Activated CD4-positive, alpha-beta memory T cell treated with anti-CD3 and anti-CD28 coated beads, Interleukin-2, amount 10 ng/mL, durations not matched to agents 7 days and 5 days (primary cell): ENCODE measurements around the gene CRLF2. TPM values are rescaled to one million over a fixed set of nuclear protein-coding genes. Genes with fewer than 3 reads are reported as not detected.
A peak's percentile ranks its signal among the peaks of the same experiment; 100 is the strongest.
"Not testable (repeated sequence)": the region's sequence is repeated elsewhere in the genome, so short reads cannot be mapped to it uniquely, and the experiment has no call there.

ENCODE experiments used
- CTCF ChIA-PET: fragments of 350-600 bp; sonication (Branson Sonifier 250); formaldehyde crosslinking; loops from one replicate; lab custom pipeline; 2021; ENCODE audit warnings: antibody characterized with exemption, inconsistent platforms; lab: Charles Lee
- POLR2A ChIA-PET: fragments of 350-600 bp; sonication (Branson Sonifier 250); formaldehyde crosslinking; loops from one replicate; lab custom pipeline; 2021; ENCODE audit warnings: antibody characterized with exemption; lab: Charles Lee
- DNase-seq: peaks from one replicate; pipeline ENCODE4 v3.0.0-alpha.2; 2020
- H3K27ac Mint-ChIP-seq: one replicate; pipeline ENCODE4 v1.8.0; 2021; ENCODE audit warnings: mild to moderate bottlenecking, mixed read lengths
- H3K27me3 Mint-ChIP-seq: one replicate; pipeline ENCODE4 v1.8.0; 2021; ENCODE audit warnings: mixed read lengths
- H3K36me3 Mint-ChIP-seq: one replicate; pipeline ENCODE4 v1.8.0; 2021; ENCODE audit warnings: low read depth, mixed read lengths
- H3K4me1 Mint-ChIP-seq: one replicate; pipeline ENCODE4 v1.8.0; 2021; ENCODE audit warnings: mixed read lengths
- H3K4me3 Mint-ChIP-seq: one replicate; pipeline ENCODE4 v1.8.0; 2021; ENCODE audit warnings: mild to moderate bottlenecking, mixed read lengths
- H3K9me3 Mint-ChIP-seq: one replicate; pipeline ENCODE4 v1.8.0; 2021; ENCODE audit warnings: mixed read lengths
- total RNA-seq, 2 experiments: library from RNA; stranded (reverse); gene quantifications; one replicate each; pipeline ENCODE4 v1.2.3, GENCODE V29; 2021

Gene CRLF2
- total RNA-seq, 2 experiments from 2014 or later, result 5.9 to 6.8 TPM

DNA sequence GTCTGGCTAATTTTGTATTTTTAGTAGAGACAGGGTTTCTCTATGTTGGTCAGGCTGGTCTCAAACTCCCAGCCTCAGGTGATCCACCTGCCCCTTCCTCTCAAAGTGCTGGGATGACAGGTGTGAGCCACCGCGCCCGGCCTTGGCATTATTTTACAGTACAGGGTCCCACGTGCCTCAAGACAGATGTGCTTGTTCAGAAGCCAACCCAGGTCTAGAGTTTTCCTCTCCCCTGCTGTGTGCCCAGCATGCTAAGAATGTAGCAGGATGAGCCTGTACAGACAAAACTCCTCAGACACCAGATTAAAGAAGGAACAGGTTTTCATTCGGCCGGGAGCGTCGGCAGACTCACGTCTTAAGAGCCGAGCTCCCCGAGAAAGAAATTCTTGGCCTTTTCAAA, 42.2 kb downstream of the CRLF2 start:
- H3K4me3 Mint-ChIP-seq, result no peak overlapping the region
- no peaks in the 10 kb centered on the region for H3K9me3 Mint-ChIP-seq
- H3K4me1 Mint-ChIP-seq, result peaks cover 10% of the 10 kb centered on the region
- ChIA-PET POLR2A (no interaction called here), CTCF (no interaction called here)
- DNase-seq, result no peak
- no peaks in the 10 kb centered on the region for H3K36me3 Mint-ChIP-seq
- H3K27ac Mint-ChIP-seq, result no peak overlapping the region
- peaks cover 2% of the 10 kb centered on the region for H3K27me3 Mint-ChIP-seq

DNA sequence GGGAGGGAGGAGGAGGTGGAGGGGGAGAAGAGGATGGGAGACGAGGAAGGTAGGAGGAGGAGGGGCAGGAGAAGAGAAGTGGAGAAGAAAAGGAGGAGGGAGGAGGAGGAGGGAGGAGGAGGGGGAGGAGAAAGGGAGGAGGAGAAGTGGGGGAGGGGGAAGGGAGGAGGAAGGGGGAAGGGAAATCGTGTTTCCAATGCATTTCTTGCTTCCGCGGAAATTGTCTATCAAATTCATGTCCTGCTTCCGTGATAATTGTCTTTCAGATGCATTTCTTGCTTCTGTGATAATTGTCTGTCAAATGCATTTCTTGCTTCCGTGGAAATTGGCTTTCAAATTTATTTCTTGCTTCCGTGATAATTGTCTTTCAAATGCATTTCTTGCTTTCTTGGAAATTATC, 43.3 kb downstream of the CRLF2 start:
- H3K4me1 Mint-ChIP-seq, result peaks cover 10% of the 10 kb centered on the region
- H3K4me3 Mint-ChIP-seq, result no peak overlapping the region
- POLR2A ChIA-PET, result no interaction called here
- no peaks in the 10 kb centered on the region for H3K36me3 Mint-ChIP-seq
- no peak overlapping the region for H3K27ac Mint-ChIP-seq
- CTCF ChIA-PET, result no interaction called here
- DNase-seq, result no peak
- H3K27me3 Mint-ChIP-seq, result peaks cover 4% of the 10 kb centered on the region
- no peaks in the 10 kb centered on the region for H3K9me3 Mint-ChIP-seq

DNA sequence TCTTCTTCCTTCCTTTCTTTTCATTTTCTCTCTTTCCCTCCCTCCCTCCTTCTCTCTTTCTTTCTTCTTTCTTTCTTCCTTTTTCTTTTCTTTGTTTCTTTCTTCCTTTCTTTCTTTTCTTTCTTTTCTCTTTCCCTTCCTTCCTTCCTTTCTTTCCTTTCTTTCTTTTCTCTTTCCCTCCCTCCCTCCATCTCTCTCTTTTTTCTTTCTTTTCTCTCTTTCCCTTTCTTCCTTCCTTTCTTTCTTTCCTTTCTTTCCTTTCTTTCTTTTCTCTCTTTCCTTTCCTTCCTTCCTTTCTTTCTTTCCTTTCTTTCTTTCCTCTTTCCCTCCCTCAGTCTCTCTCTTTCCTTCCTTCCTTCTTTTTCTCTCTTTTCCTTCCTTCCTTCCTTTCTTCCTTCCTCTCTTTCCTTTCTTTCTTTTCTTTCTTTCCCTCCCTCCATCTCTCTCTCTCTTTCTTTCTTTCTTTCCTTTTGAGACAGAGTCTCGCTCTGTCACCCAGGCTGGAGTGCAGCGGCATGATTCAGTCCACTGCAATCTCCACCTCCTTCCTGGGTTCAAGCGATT, 44.4 kb downstream of the CRLF2 start:
- no peak overlapping the region for H3K4me3 Mint-ChIP-seq
- H3K27me3 Mint-ChIP-seq, result peaks cover 7% of the 10 kb centered on the region
- H3K4me1 Mint-ChIP-seq, result peaks cover 10% of the 10 kb centered on the region
- DNase-seq, result no peak
- no peaks in the 10 kb centered on the region for H3K9me3 Mint-ChIP-seq
- CTCF ChIA-PET, result no interaction called here
- H3K27ac Mint-ChIP-seq, result no peak overlapping the region
- no peaks in the 10 kb centered on the region for H3K36me3 Mint-ChIP-seq
- POLR2A ChIA-PET, result no interaction called here

DNA sequence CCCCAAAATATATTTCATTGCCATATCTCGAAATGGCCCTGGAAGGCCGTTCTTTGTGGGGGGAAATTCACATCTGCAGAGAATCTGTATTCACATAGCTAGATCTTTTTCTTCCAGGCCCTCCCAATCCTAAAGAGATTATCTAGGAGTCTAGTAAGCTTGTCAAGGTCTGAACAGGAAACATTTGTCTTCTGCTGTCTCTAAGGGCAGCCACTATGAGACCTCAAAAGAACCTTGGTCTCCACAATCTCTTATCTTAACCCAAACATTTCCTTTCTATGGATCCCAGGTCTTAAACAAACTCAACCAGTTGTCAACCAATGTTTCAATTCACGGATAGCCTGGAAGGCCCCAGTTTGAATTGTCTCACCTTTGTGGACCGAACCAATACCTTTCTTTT, 45.0 kb downstream of the CRLF2 start:
- ChIA-PET CTCF (no interaction called here), POLR2A (no interaction called here)
- Mint-ChIP-seq H3K4me3 (no peak overlapping the region), H3K27ac (no peak overlapping the region), H3K4me1 (peaks cover 10% of the 10 kb centered on the region), H3K36me3 (no peaks in the 10 kb centered on the region), H3K27me3 (peaks cover 7% of the 10 kb centered on the region), H3K9me3 (no peaks in the 10 kb centered on the region)
- DNase-seq, result no peak

DNA sequence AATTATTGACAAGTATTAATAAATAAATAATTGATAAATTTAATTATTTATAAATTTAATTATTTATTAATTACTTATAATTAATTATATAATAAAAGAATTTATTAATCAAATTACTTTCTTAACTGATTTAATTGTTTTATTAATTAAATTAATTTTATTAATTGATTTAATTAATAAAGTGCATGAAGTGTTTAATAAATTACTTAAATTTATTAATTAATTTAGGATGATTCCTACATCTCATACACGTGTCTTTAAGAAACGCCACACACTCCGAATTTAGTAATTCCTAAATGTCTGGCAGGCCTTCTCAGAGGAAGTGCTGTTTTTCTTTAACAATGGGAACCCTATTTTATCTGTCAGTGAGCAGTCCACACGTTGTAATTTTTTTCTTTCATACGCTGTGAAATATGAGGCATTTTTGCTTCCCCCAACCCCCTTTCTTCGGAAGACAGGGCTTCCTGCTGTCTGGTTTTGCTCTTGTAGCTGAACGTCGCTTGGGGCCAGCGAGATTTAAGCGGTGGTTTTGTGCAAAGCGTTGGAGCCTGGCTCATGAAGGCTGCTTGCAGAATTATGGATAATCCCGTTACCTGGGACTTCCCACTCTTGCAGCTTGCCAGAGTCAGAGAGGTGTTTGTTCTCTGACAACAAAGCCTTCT, 46.8 kb downstream of the CRLF2 start:
- Mint-ChIP-seq H3K4me3 (peak overlapping the region; percentile 18), H3K27ac (peak overlapping the region; percentile 53)
- DNase-seq, result no peak

DNA sequence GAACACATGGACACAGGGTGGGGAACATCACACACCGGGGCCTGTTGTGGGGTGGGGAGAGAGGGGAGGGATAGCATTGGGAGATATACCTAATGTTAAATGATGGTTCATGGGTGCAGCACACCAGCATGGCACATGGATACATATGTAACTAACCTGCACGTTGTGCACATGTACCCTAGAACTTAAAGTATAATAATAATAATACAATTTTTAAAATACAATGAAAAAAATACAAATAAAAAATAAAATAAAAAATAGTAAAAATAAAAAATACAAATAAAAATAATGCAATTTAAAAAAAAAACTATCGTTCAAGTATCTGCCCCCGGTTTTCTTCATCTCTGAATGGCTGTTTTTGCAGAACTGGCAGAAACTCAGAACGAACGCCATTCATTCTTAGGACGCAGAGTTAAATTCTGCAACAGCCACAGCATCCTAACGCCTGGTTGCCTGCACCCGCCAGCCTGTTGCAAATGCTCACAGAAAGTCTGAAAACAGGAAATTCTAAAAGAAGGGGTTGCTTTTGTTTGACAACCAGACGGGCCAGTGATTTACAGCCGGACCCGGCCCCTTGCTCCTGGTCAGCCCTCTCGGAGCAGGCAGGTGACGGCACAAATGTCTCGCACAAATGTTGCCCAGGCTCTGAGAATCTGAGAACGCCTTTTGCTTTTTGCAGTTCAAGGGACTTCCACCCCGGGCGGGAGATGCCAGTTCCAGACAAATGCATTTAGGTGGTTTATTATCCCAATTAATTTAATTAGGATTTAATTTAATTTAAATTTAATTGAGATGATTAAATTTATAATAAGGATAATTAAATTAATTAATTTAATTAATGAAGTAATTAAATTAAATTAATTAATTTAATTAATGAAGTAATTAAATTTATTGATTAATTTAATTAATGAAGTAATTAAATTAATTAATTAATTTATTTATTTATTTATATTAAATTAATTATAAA, 47.8 kb downstream of the CRLF2 start:
- Mint-ChIP-seq H3K27me3 (peaks cover 7% of the 10 kb centered on the region), H3K36me3 (peaks cover 4% of the 10 kb centered on the region), H3K4me3 (no peak overlapping the region), H3K27ac (no peak overlapping the region), H3K4me1 (peaks cover 10% of the 10 kb centered on the region), H3K9me3 (peaks cover 10% of the 10 kb centered on the region)
- POLR2A ChIA-PET, result no interaction called here
- no peak for DNase-seq
- CTCF ChIA-PET, result no interaction called here

More for the DNA sequence above, 46.8 kb downstream of the CRLF2 start:
- POLR2A ChIA-PET, result no interaction called here
- CTCF ChIA-PET, result no interaction called here
- Mint-ChIP-seq H3K36me3 (peaks cover 1% of the 10 kb centered on the region), H3K27me3 (peaks cover 7% of the 10 kb centered on the region), H3K9me3 (peaks cover 2% of the 10 kb centered on the region), H3K4me1 (peaks cover 10% of the 10 kb centered on the region)

DNA sequence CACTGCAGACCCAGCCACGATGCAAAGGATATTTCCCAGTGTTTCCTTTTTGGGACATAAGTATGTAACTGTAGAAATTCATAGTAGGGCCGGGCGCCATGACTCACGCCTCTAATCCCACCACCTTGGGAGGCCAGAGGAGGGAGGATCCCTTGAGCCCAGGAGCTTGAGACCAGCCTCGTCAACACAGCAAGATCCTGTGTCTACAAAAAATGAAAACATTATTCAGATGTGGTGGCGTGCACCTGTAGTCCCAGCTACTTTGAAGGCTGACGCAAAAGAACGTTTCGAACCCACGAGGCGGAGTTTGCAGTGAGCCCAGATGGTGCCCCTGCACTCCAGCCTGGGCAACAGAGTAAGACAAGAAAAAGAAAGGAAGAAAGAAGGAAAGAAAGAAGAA, 49.2 kb downstream of the CRLF2 start:
- Mint-ChIP-seq H3K4me3 (no peak overlapping the region), H3K9me3 (peaks cover 14% of the 10 kb centered on the region), H3K27me3 (peaks cover 5% of the 10 kb centered on the region), H3K27ac (no peak overlapping the region), H3K36me3 (peaks cover 8% of the 10 kb centered on the region), H3K4me1 (peaks cover 12% of the 10 kb centered on the region)
- DNase-seq, result no peak
- POLR2A ChIA-PET, result no interaction called here
- CTCF ChIA-PET, result no interaction called here

DNA sequence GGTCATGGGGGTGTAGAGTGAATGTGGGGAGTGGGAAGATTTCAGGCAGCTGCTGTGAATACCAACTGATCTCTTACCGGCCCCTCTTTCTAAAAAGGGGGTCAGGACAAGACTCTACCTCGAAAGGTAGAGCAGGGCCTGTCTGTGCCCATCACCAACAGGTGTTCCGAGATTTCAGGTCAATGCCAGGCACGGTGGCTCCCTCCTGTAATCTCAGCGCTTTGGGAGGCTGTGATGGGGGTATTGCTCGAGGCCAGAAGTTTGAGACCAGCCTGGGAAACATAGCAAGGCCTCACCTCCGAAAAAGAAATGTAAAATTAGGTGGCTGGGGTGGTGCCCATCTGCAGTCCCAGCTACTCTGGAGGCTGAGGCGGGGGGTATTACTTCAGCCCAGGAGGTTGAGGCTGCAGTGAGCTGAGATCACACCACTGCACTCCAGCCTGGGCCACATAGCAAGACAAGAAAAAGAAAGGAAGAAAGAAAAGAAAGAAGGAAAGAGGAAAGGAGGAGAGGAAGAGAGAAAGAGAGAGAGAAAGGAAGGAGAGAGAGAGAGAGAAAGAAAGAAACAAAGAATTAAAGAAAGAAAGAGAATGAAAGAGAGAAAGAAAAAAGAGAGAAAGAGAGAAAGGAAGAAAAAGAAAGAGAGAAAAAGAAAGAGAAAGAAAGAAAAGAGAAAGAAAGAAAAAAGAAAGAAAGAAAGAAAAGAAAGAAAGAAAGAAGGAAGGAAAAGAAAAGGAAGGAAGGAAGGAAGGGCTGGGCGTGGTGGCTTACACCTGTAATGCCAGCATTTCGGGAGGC, 50.1 kb downstream of the CRLF2 start:
- H3K4me3 Mint-ChIP-seq, result no peak overlapping the region
- peaks cover 5% of the 10 kb centered on the region for H3K27me3 Mint-ChIP-seq
- ChIA-PET CTCF (no interaction called here), POLR2A (no interaction called here)
- peaks cover 8% of the 10 kb centered on the region for H3K36me3 Mint-ChIP-seq
- no peak for DNase-seq
- peaks cover 14% of the 10 kb centered on the region for H3K9me3 Mint-ChIP-seq
- H3K4me1 Mint-ChIP-seq, result peaks cover 6% of the 10 kb centered on the region
- H3K27ac Mint-ChIP-seq, result no peak overlapping the region

DNA sequence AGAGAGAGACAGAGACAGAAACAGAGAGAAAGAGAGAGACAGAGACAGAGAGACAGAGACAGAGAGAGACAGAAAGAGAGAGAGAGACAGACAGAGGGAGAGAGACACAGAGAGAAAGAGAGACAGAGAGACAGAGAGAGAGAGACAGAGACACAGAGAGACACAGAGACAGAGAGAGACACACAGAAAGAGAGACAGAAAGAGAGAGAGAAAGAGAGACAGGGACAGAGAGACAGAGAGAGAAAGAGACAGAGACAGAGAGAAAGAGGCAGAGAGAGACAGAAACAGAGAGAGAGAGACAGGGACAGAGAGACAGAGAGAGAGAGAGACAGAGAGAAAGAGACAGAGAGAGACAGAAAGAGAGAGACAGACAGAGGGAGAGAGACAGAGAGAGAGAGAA, 52.9 kb downstream of the CRLF2 start:
- H3K36me3 Mint-ChIP-seq, result peaks cover 8% of the 10 kb centered on the region
- peaks cover 4% of the 10 kb centered on the region for H3K27me3 Mint-ChIP-seq
- H3K4me3 Mint-ChIP-seq, result peak overlapping the region; percentile 10
- ChIA-PET CTCF (no interaction called here), POLR2A (no interaction called here)
- peaks cover 14% of the 10 kb centered on the region for H3K9me3 Mint-ChIP-seq
- peak overlapping the region; percentile 49 for H3K27ac Mint-ChIP-seq
- DNase-seq, result no peak
- H3K4me1 Mint-ChIP-seq, result peaks cover 2% of the 10 kb centered on the region

DNA sequence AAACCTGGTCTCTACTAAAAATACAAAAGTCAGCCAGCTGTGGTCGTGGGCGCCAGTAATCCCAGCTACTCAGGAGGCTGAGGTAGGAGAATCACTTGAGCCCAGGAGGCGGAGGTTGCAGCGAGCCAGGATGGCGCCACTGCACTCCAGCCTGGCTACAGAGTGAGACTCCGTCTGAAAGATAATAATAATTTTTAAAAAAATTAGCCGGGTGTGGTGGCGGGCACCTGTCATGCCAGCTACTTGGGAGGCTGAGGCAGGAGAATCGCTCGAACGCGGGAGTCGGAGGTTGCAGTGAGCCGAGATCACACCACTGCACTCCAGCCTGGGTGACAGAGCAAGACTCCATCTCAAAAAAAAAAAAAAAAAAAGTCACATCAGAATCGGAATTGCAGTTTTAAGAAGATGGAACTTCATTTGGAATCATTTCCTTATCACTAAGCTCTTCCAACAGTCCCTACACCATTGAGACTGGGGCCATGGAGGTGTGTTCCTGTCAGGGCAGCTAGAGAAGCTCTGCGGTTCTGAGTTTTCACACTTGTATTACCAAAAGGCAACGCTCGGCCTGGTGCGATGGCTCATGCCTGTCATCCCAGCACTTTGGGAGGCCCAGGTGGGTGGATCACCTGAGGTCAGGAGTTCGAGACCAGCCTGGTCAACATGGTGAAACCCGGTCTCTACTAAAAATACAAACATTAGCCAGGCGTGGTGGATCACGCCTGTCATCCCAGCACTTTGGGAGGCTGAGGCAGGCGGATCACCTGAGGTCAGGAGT, 55.6 kb downstream of the CRLF2 start:
- H3K4me1 Mint-ChIP-seq, CTCF ChIA-PET, H3K4me3 Mint-ChIP-seq, DNase-seq, H3K27me3 Mint-ChIP-seq, H3K27ac Mint-ChIP-seq, POLR2A ChIA-PET, H3K36me3 Mint-ChIP-seq: not testable (repeated sequence)
- peaks cover 14% of the 10 kb centered on the region for H3K9me3 Mint-ChIP-seq

DNA sequence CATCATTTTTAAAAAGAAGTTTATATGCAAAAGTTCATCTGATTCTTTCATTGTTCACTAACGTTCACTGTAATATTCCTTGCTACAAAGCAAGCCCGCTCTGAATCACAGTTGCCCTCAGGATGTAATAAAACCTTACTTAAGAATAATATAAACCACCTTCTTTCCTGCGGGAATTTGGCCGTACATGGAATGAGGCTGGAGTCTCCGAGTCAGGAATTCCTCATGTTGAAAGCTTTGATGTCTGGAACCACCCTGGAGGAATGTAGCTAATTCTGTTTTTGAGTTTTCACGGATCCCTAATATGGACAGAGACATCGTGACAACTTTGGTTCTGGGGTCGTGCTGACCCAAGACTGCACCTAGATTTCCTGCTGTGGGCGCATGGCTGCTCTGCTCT, 58.5 kb downstream of the CRLF2 start:
- H3K27ac Mint-ChIP-seq, result no peak overlapping the region
- H3K9me3 Mint-ChIP-seq, result no peaks in the 10 kb centered on the region
- ChIA-PET POLR2A (no interaction called here), CTCF (no interaction called here)
- no peak for DNase-seq
- H3K36me3 Mint-ChIP-seq, result no peaks in the 10 kb centered on the region
- no peaks in the 10 kb centered on the region for H3K4me1 Mint-ChIP-seq
- no peaks in the 10 kb centered on the region for H3K27me3 Mint-ChIP-seq
- no peak overlapping the region for H3K4me3 Mint-ChIP-seq

DNA sequence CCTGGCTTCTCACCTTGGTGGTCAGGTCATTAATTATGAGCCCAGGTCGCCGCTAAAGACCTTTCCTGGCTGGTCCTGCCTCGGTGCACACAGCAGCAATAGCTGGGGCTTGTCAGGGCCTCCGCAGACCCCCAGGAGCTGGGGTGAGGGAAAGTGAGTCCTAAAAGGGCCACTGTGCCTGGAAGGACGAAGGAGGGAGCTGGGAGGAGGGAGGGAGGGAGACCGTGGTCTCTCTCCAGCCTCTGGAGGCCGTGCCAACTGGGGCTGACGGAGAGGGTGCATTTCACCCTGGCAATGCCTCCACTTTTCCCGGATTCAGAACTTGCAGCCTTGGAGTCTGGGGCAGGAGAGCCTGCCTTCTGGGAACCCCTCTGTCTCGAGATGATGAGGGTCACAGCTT, 60.4 kb downstream of the CRLF2 start:
- Mint-ChIP-seq H3K36me3 (no peaks in the 10 kb centered on the region), H3K27ac (no peak overlapping the region), H3K27me3 (no peaks in the 10 kb centered on the region), H3K4me1 (no peaks in the 10 kb centered on the region), H3K9me3 (no peaks in the 10 kb centered on the region), H3K4me3 (no peak overlapping the region)
- CTCF ChIA-PET, result no interaction called here
- DNase-seq, result no peak
- POLR2A ChIA-PET, result no interaction called here
